ENCODE data around the gene FADD.
"Not testable (repeated sequence)": the region's sequence is repeated elsewhere in the genome, so short reads cannot be mapped to it uniquely, and the experiment has no call there.

FADD gene

GRCh38 chr11:70203751-70204465 is 812 bp downstream of the FADD start:
- peak in 9 of 51 donors; percentile 17 to 63 (median 33) for DNase-seq

GRCh38 chr11:70204466-70204799 is 1.3 kb downstream of the FADD start:
- peak in 1 of 51 donors; percentile 6 for DNase-seq

GRCh38 chr11:70205049-70205725 is 2.1 kb downstream of the FADD start:
- no peak for DNase-seq

- no peak for DNase-seq
These were observed 2.7 kb downstream of the FADD start for GRCh38 chr11:70205766-70206165.

GRCh38 chr11:70206226-70206981 is 3.3 kb downstream of the FADD start:
- DNase-seq: no peak

- no peak for DNase-seq
These were observed 3.9 kb downstream of the FADD start for GRCh38 chr11:70206982-70207376.

- no peak for DNase-seq
These were observed 4.5 kb downstream of the FADD start for GRCh38 chr11:70207531-70208131.

- DNase-seq: no peak
These were observed 6.4 kb downstream of the FADD start for GRCh38 chr11:70209391-70209912.

- DNase-seq: peak in 1 of 51 donors; percentile 6
These were observed 7.0 kb downstream of the FADD start for GRCh38 chr11:70210051-70210501.

- DNase-seq: no peak
These were observed 7.4 kb downstream of the FADD start for GRCh38 chr11:70210530-70210929.

GRCh38 chr11:70212227-70212811 is 9.2 kb downstream of the FADD start:
- DNase-seq: no peak

- not testable (repeated sequence) for DNase-seq
These were observed 14.3 kb downstream of the FADD start for GRCh38 chr11:70217388-70217787.

- not testable (repeated sequence) for DNase-seq
These were observed 15.0 kb downstream of the FADD start for GRCh38 chr11:70218076-70218475.

GRCh38 chr11:70220136-70220535 is 17.0 kb downstream of the FADD start:
- no peak for DNase-seq

GRCh38 chr11:70220920-70221319 is 17.8 kb downstream of the FADD start:
- DNase-seq: no peak

- DNase-seq: peak in 9 of 51 donors; percentile 1 to 42 (median 13)
These were observed 22.6 kb downstream of the FADD start for GRCh38 chr11:70225681-70226177.

- no peak for DNase-seq
These were observed 23.1 kb downstream of the FADD start for GRCh38 chr11:70226183-70226582.

- no peak for DNase-seq
These were observed 23.9 kb downstream of the FADD start for GRCh38 chr11:70226967-70227366.

GRCh38 chr11:70229737-70230136 is 26.6 kb downstream of the FADD start:
- DNase-seq: no peak

- no peak for DNase-seq
These were observed 27.2 kb downstream of the FADD start for GRCh38 chr11:70230151-70230839.
